T-helper 22 cell (primary cell): ENCODE data around the gene ZNF45.
"Not testable (repeated sequence)": the region's sequence is repeated elsewhere in the genome, so short reads cannot be mapped to it uniquely, and the experiment has no call there.

Experiments used
- DNase-seq: peaks from one replicate; pipeline ENCODE4 v3.0.0-alpha.2; 2020; ENCODE audit warnings: low read depth

Gene ZNF45

DNA sequence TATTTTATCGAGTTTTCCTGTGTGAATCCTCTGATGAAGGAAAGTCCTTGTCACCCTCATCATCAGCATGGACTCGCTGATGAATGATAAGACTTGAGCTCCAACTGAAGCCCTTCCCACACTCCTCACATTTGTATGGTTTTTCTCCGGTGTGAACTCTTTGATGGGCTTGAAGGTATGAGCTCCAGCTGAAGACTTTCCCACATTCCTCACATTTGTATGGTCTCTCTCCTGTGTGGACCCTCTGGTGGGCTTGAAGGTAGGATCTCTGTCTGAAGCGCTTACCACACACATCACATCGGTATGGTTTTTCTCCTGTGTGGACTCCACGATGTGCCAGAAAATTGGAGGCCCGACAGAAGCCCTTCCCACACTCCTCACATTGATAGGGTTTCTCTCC is 21.7 kb downstream of the ZNF45 start:
- DNase-seq = no peak

DNA sequence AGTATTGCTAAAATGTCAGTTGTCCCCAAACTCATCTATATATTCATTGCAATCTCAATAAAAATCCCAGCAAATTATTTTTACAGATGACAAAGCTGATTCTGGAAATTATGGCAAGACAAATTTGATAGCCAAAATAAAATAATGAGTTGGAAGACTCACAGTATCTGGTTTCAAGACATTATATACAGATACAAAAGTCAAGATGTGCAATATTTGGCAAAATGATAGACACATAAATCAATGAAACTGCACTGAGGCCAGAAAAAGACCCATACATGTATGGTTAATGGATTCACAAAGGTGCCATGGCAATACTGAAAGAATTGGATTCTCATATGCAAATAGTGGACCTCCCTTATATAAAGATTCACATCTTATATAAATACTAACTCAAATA is 24.2 kb downstream of the ZNF45 start:
- DNase-seq = no peak

- no peak for DNase-seq
Measured at GRCh38 chr19:43908659-43909058, 26.4 kb downstream of the ZNF45 start.

DNA sequence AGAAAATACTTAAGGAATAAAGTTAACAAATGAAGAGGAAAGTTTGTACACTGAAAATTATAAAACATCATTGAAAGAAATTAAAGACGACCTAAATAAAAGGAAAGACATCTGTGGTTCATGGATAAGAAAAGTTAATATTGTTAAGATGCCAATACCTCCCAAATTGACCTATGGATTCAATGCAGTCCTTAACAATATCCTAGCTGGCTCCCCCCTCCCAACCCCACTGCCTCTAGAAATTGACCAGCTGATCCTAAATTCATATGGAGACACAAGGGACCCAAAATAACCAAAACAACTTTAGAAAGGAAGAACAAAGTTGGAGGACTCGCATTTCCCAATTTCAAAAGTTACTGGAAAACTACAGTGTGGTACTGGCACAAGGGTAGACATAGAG is 28.3 kb downstream of the ZNF45 start:
- no peak for DNase-seq

- DNase-seq = no peak
Measured at GRCh38 chr19:43905897-43906296, 29.2 kb downstream of the ZNF45 start.

GRCh38 chr19:43902399-43902798 is 32.7 kb downstream of the ZNF45 start:
- no peak for DNase-seq

- DNase-seq = peak; percentile 15
Measured at GRCh38 chr19:43901395-43902390, 33.4 kb downstream of the ZNF45 start.

GRCh38 chr19:43895727-43896308 is 39.3 kb downstream of the ZNF45 start:
- no peak for DNase-seq

DNA sequence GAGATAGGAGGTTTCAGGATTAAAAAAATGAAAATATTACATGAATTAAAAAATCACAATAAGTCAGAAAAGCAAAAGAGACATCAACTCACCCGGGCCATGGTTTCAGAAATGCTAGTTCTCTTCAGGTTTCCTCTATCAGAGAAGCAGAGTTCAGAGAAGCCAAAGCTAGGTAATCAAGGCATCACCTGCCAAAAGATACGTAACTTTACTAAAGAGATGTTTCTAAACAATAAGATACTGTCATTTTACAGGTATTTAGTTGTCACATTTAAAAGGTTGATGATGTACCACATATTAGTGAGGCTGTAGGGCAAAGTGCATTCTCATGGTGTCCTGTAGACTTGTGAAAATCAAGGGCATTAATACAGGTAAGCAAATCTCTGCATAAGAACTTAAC is 51.2 kb downstream of the ZNF45 start, which contains the start of gene ZNF404:
Gene ZNF404, minus strand, starts transcription at position 101 of the 400 bp plus-strand sequence.
- no peak for DNase-seq

GRCh38 chr19:43880483-43880882 is 54.6 kb downstream of the ZNF45 start:
- DNase-seq = no peak

- no peak for DNase-seq
Measured at GRCh38 chr19:43872547-43873336, 62.3 kb downstream of the ZNF45 start.

- not testable (repeated sequence) for DNase-seq
Measured at GRCh38 chr19:43866923-43867322, 68.2 kb downstream of the ZNF45 start.
